Measurements from ENCODE around the gene PHF21A.

Gene PHF21A

GRCh38 chr11:45947885-45948284 is 173.4 kb downstream of the PHF21A start:
- no peak for TF ChIP-seq CTCF (IDR thresholded peaks at IDR 0.05)

- no peak for TF ChIP-seq CTCF (IDR thresholded peaks at IDR 0.05)
Observed at GRCh38 chr11:45945397-45945999, 175.8 kb downstream of the PHF21A start.

- no peak for TF ChIP-seq CTCF (IDR thresholded peaks at IDR 0.05)
Observed at GRCh38 chr11:45942381-45942780, 178.9 kb downstream of the PHF21A start.

DNA sequence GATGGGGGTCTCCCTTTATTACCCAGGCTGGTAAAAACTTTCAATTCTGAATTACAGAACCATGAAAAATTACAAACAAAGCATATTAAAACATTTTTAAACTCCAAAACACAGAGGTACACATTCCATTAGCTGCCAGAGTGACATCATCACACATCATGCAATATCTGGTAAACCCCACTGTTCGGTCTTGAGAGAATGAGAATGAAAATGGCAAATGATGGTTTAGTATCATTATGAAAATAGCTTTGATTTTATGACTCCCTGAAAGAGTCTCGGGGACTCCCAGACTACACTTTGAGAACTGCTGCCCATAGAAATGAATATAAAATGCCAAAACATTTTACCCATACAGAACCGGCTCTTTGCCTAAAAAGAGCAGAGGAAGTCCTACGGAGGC is 180.0 kb downstream of the PHF21A start:
- no peak for TF ChIP-seq CTCF (IDR thresholded peaks at IDR 0.05)

DNA sequence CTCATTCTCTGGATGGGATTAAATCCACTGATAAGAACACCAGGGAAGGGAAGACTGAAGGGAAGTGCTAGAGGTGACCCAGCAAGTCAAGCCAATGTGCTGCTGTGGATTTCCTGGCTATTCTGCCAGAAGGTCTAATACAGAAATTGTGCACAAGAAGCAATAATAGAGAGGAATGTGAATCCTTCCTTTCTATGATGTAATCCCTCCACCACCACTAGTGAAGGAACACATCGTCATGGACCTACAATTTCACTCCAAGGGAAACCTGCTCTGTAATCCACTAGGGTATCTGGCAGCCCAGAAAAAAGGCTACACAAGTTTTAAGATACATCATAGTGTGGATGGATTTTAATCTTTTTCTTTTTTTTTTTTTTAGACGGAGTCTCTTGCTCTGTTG is 181.4 kb downstream of the PHF21A start:
- TF ChIP-seq CTCF (IDR thresholded peaks at IDR 0.05): no peak

DNA sequence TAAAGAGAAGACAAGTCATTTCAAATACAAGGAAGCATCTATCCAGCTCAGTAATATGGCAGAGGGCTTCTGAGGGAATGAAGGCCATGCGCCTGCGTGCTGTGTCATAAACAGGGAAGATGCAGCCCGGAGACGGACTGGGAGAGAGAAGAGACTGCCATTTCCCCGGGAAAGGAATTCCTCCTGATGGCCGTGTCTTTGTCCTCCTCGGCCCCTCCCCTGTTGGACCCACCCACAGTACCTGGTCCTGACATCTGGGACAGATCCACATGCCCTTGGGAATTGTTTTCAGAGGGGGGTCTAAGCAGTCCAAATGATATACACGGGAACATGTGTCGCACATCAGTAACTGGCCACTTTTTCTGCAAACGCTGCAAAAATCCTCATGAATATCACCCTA is 183.3 kb downstream of the PHF21A start:
- no peak for TF ChIP-seq CTCF (IDR thresholded peaks at IDR 0.05)

DNA sequence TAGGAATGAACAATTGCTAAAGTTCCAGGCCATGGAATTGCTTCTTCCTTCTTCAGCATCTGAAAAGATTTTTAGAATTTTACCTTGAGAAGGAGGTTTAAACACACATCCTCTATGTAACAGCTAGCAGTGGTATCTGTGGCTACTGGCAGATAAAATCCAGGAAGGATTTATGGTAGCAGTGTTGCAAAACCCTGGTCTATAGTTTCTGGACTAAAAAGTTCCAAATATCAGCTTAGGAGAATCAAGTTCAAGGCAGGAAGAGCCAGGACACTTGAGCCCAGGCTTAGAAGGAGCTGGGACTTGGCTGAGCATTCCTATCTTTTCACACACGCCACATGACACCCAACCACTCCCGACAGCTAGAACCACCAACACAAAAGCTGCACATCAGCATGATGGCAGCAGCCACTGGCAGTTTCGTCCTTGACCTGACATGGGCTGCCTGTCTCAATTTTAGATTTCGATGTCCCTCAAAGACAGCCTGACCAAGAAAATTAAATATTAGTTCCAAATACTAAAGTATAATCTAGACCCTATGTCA is 184.7 kb downstream of the PHF21A start:
- TF ChIP-seq CTCF (IDR thresholded peaks at IDR 0.05): no peak

Data from LNCAP (cell line).